Tibial nerve (tissue), 4 donors: ENCODE data around the gene ZFP1.

Experiments
- CTCF ChIP-seq, 5 experiments: fragments of 200-600 bp in 3 of 5; fragments of 450-650 bp in 2 of 5; sonication (generic) in 3 of 5; IDR thresholded peaks; one replicate each; pipeline ENCODE4 v1.5.1; 2016 to 2019; ENCODE audit warnings: antibody characterized with exemption in 5 of 5, mild to moderate bottlenecking in 3 of 5, moderate library complexity in 2 of 5
- EP300 ChIP-seq, 2 donors: sonication (generic); formaldehyde crosslinking; IDR thresholded peaks; one replicate each; pipeline ENCODE4 v1.6.1; 2017; ENCODE audit warnings: antibody characterized with exemption in 2 of 2, mild to moderate bottlenecking in 1 of 2
- POLR2A ChIP-seq, 2 donors: fragments of 450-650 bp; IDR thresholded peaks; one replicate each; pipeline ENCODE4 v1.6.1; 2017; ENCODE audit warnings: antibody characterized with exemption in 2 of 2, mild to moderate bottlenecking in 2 of 2, moderate library complexity in 2 of 2

- no peak for TF ChIP-seq CTCF (IDR thresholded peaks at IDR 0.05)
- TF ChIP-seq POLR2A (IDR thresholded peaks at IDR 0.05), result no peak
- TF ChIP-seq EP300 (IDR thresholded peaks at IDR 0.05), result no peak
Observed at GRCh38 chr16:75111514-75111940, 36.8 kb upstream of the ZFP1 start.
